AG09309 (cell line): ENCODE measurements around the gene GPN1.
"Not testable (repeated sequence)": the region's sequence is repeated elsewhere in the genome, so short reads cannot be mapped to it uniquely, and the experiment has no call there.

ENCODE experiments used
- DNase-seq: peaks from one replicate; pipeline ENCODE4 v3.0.0-alpha.2; 2010; ENCODE audit warnings: low read depth
- H3K4me3 ChIP-seq: 2 replicates; pipeline ENCODE4 v1.5.1; 2011; ENCODE audit warnings: mild to moderate bottlenecking, low read depth, low read length, moderate library complexity; ENCODE audit not compliant: control insufficient read depth
- TF ChIP-seq, protein P1 (sequence below): IDR thresholded peaks from 2 replicates; pipeline ENCODE4 v1.5.1; 2011; ENCODE audit warnings: mild to moderate bottlenecking, low read depth, low read length, inconsistent platforms; ENCODE audit not compliant: insufficient read depth, control insufficient read depth; ENCODE audit errors: missing control alignments

Gene GPN1

DNA sequence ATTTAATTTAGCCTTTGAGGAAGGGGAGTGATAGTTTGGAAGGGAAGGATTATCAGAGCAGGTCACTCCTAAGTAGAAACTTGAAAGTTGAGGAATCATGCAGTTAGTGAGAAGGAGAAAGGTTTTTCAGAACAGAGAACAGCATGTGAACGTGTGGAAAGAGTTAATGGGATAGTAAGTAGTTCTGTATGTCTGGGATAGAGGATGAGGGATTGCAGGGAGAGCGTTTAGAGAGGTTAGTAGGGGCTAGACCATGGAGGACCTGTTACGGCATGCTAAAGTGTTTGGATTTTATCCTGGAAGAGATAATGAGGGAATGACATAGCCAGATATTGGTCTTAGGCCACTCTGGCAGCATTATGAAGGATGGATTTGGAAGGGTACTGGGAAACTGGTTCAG, 44.3 kb upstream of the GPN1 start:
- no peak overlapping the region for H3K4me3 ChIP-seq
- DNase-seq: no peak
- TF ChIP-seq, protein P1, sequence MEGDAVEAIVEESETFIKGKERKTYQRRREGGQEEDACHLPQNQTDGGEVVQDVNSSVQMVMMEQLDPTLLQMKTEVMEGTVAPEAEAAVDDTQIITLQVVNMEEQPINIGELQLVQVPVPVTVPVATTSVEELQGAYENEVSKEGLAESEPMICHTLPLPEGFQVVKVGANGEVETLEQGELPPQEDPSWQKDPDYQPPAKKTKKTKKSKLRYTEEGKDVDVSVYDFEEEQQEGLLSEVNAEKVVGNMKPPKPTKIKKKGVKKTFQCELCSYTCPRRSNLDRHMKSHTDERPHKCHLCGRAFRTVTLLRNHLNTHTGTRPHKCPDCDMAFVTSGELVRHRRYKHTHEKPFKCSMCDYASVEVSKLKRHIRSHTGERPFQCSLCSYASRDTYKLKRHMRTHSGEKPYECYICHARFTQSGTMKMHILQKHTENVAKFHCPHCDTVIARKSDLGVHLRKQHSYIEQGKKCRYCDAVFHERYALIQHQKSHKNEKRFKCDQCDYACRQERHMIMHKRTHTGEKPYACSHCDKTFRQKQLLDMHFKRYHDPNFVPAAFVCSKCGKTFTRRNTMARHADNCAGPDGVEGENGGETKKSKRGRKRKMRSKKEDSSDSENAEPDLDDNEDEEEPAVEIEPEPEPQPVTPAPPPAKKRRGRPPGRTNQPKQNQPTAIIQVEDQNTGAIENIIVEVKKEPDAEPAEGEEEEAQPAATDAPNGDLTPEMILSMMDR: no peak

DNA sequence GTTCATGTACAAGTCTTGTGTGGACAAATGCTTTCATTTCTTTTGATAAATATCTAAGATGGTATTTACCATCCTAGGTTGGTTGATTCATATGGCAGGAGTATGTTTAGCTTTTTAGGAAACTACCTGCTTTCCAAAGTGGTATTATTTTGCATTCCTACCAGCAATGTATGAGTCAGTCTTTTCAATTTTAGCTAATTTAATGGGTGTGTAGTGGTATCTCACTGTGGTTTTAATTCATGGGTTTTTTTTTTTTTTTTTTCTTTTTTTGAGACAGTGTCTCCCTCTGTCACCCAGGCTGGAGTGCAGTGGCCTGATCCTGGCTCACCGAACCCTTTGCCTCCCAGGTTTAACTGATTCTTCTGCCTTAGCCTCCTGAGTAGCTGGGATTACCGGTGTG, 41.8 kb upstream of the GPN1 start:
- DNase-seq: no peak
- TF ChIP-seq, protein P1: no peak

DNA sequence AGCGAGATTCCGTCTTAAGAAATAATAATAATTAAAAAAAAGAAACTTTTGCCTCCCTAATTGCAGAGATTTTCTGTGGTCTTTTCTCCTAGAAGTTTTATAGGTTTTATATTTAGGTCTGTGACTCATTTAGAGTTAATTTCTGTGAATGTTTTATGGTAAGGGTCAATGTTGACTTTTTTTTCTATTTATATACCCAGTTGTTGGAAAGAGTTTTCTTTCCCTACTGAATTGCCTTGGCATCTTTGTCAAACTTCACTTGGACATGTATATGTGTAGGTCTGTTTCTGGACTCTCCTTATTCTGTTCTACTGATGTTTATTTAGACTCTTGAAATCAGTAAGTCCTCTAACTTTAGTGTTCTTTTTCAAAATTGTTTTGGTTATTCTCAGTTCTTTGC, 40.5 kb upstream of the GPN1 start:
- TF ChIP-seq, protein P1: no peak
- H3K4me3 ChIP-seq: no peak overlapping the region
- no peak for DNase-seq

More for the DNA sequence above, 41.8 kb upstream of the GPN1 start:
- no peak overlapping the region for H3K4me3 ChIP-seq

DNA sequence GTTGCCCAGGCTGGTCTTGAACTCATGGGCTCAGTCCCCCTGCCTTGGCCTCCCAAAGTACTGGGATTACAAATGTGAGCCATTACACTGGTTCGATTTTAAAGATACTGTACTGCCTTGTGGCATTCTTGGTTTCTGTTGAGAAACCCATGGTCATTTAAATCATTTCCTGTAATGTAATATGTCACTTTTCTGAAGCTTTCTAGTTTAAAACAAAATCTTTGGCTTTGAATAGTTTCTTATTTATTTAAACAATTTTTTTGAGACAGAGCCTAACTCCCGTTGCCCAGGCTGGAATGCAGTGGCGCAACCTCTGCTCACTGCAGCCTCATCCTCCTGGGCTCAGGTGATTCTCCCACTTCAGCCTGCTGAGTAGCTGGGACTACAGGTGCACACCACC, 37.1 kb upstream of the GPN1 start:
- TF ChIP-seq, protein P1: no peak
- no peak for DNase-seq
- H3K4me3 ChIP-seq: no peak overlapping the region

DNA sequence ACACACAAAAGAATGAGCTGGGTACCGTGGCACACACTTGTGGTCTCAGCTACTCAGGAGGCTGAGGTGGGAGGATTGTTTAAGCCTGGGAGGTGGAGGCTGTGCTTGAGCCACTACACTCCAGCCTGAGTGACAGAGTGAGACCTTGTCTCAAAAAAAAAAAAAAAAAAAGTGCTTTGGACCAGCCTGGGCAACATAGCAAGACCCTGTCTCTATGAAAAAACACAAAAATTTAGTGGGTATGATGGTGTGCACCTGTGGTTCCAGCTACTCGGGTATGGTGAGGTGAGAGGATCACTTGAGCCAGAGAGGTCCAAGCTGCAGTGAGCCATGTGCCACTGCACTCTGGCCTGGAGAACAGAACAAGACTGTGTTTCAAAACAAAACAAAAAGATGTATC, 35.6 kb upstream of the GPN1 start:
- no peak for DNase-seq
- TF ChIP-seq, protein P1: no peak
- H3K4me3 ChIP-seq: no peak overlapping the region

DNA sequence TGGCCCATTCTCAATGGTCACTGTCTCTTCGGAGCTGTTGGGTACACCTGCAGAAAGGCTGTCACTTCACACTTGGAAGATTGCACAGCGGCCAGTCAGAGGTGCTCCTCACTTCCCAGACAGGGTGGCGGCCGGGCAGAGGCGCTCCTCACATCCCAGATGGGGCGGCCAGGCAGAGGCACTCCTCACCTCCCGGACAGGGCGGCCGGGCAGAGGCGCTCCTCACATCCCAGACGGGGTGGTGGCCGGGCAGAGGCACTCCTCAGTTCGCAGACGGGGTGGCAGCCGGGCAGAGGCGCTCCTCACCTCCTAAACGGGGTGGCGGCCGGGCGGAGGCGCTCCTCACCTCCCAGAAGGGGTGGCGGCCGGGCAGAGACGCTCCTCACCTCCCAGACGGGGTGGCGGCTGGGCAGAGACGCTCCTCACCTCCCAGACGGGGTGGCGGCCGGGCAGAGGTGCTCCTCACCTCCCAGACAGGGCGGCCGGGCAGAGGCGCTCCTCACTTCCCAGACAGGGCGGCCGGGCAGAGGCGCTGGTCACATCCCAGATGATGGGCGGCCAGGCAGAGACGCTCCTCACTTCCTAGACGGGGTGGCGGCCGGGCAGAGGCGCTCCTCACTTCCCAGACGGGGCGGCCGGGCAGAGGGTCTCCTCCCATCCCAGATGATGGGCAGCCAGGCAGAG, 34.7 kb upstream of the GPN1 start:
- DNase-seq, H3K4me3 ChIP-seq: not testable (repeated sequence)

DNA sequence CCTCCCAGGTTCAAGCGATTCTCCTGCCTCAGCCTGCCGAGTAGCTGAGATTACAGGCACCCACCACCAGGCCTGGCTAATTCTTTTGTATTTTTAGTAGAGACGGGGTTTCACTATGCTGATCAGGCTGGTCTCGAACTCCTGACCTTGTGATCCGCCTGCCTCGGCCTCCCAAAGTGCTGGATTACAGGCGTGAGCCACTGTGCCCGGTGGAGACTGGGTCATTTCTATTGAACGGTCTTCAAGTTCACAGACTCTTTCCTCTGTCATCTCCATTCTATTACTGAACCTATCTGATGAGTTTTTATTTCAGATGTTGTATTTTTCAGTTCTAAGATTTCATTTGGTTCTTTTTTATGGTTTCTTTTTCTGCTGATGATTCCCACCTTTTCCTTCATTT, 33.4 kb upstream of the GPN1 start:
- not testable (repeated sequence) for DNase-seq, H3K4me3 ChIP-seq

DNA sequence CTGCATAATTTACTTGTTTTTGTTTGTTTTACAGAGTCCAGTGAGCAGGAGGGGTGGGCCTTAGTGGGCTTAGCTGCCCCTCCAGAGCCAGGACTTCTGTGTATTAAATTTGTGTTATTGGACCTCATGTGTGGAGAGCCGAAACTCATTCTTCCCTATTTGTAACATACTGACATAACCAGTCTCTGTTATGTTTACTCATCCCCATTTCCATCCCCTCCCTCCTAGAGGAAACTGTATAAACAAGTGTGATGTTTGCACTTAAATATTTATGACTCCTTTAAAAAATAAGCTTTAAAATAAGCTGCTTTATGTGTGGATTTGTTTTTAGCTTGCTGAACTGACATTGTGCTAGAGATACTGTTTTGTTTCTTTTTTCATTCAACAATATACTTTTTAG, 32.2 kb upstream of the GPN1 start:
- no peak for DNase-seq
- H3K4me3 ChIP-seq: no peak overlapping the region
- TF ChIP-seq, protein P1: no peak
